Measurements from ENCODE around the gene SERPINE2.

DNA sequence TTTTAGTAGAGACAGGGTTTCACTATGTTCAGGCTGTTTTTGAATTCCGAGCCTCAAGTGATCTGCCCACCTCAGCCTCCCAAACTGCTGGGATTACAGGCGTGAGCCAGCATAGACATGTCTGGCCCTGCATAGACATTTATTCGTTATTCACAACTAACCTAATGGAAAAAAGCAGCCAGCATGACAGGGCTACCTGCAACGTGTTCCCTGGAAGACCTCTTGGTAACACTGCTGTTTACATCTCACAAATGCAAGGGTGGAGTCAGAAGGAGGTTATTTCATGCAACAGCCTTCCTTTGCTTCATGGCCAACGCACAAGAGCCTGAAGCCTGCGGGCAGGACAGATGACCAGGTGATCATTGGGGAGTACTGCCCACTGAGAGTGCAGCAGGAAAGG is 9.2 kb downstream of the SERPINE2 start:
- TF ChIP-seq POLR2A (IDR thresholded peaks at IDR 0.05) (no peak), EP300 (IDR thresholded peaks at IDR 0.05) (no peak)
- TF ChIP-seq, protein P1, sequence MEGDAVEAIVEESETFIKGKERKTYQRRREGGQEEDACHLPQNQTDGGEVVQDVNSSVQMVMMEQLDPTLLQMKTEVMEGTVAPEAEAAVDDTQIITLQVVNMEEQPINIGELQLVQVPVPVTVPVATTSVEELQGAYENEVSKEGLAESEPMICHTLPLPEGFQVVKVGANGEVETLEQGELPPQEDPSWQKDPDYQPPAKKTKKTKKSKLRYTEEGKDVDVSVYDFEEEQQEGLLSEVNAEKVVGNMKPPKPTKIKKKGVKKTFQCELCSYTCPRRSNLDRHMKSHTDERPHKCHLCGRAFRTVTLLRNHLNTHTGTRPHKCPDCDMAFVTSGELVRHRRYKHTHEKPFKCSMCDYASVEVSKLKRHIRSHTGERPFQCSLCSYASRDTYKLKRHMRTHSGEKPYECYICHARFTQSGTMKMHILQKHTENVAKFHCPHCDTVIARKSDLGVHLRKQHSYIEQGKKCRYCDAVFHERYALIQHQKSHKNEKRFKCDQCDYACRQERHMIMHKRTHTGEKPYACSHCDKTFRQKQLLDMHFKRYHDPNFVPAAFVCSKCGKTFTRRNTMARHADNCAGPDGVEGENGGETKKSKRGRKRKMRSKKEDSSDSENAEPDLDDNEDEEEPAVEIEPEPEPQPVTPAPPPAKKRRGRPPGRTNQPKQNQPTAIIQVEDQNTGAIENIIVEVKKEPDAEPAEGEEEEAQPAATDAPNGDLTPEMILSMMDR (IDR thresholded peaks at IDR 0.05): no peak

Measured in tibial nerve (tissue), 4 donors.